GM15510 (cell line): Measurements from ENCODE around the gene STKLD1.
A peak's percentile ranks its signal among the peaks of the same experiment; 100 is the strongest.

Experiments
- POLR2A ChIP-seq: IDR thresholded peaks from 3 replicates; pipeline ENCODE4 v1.6.1; 2011; ENCODE audit warnings: borderline replicate concordance; ENCODE audit not compliant: insufficient read length; ENCODE audit errors: extremely low read depth

The STKLD1 gene

GRCh38 chr9:133386338-133386737, 10.2 kb downstream of the STKLD1 start:
- TF ChIP-seq POLR2A: no peak

GRCh38 chr9:133387680-133388079, 11.5 kb downstream of the STKLD1 start:
- no peak for TF ChIP-seq POLR2A

GRCh38 chr9:133389025-133389557, 12.9 kb downstream of the STKLD1 start:
- TF ChIP-seq POLR2A: no peak

- no peak for TF ChIP-seq POLR2A
These were observed 13.4 kb downstream of the STKLD1 start for GRCh38 chr9:133389562-133389961.

- TF ChIP-seq POLR2A: no peak
These were observed 14.5 kb downstream of the STKLD1 start for GRCh38 chr9:133390713-133391112.

GRCh38 chr9:133393399-133393798, 17.2 kb downstream of the STKLD1 start:
- no peak for TF ChIP-seq POLR2A

GRCh38 chr9:133394687-133395271, 18.6 kb downstream of the STKLD1 start:
- TF ChIP-seq POLR2A: no peak

GRCh38 chr9:133396952-133397351, 20.8 kb downstream of the STKLD1 start:
- no peak for TF ChIP-seq POLR2A

- no peak for TF ChIP-seq POLR2A
These were observed 21.2 kb downstream of the STKLD1 start for GRCh38 chr9:133397370-133397769.

GRCh38 chr9:133397895-133398294, 21.7 kb downstream of the STKLD1 start:
- TF ChIP-seq POLR2A: no peak

- no peak for TF ChIP-seq POLR2A
These were observed 24.1 kb downstream of the STKLD1 start for GRCh38 chr9:133400292-133400691.

- no peak for TF ChIP-seq POLR2A
These were observed 25.4 kb downstream of the STKLD1 start for GRCh38 chr9:133401588-133401987.

- no peak for TF ChIP-seq POLR2A
These were observed 26.5 kb downstream of the STKLD1 start for GRCh38 chr9:133402689-133403088.

GRCh38 chr9:133403766-133404453, 27.7 kb downstream of the STKLD1 start:
- no peak for TF ChIP-seq POLR2A

- TF ChIP-seq POLR2A: peak; percentile 20
These were observed 28.4 kb downstream of the STKLD1 start for GRCh38 chr9:133404454-133405002.
